WTC11 (cell line): Measurements from ENCODE around the gene CCDC61. TPM values are rescaled to one million over a fixed set of nuclear protein-coding genes. Genes with fewer than 3 reads are reported as not detected.

Experiments
- ATAC-seq: fragments of 200-7000 bp; cut with Tn5 transposase; 2 replicates; pipeline ENCODE4 v1.10.0; 2021; ENCODE audit warnings: mild to moderate bottlenecking, moderate library complexity
- CTCF ChIA-PET: fragments of 300-600 bp; sonication (Branson Sonifier 250); formaldehyde crosslinking; loops from one replicate; lab custom pipeline; 2021; ENCODE audit warnings: antibody characterized with exemption; lab: Charles Lee
- POLR2A ChIA-PET: fragments of 350-600 bp; sonication (Branson Sonifier 250); formaldehyde crosslinking; loops from one replicate; lab custom pipeline; 2021; ENCODE audit warnings: antibody characterized with exemption; lab: Charles Lee
- DNase-seq: peaks from one replicate; pipeline ENCODE4 v3.0.0; 2021; ENCODE audit warnings: low spot score
- H3K27ac Mint-ChIP-seq: 2 replicates; pipeline ENCODE4 v1.8.0; 2021; ENCODE audit warnings: mixed read lengths
- H3K27me3 Mint-ChIP-seq: 2 replicates; pipeline ENCODE4 v1.8.0; 2021; ENCODE audit warnings: low read depth, mild to moderate bottlenecking, moderate library complexity, mixed read lengths
- H3K36me3 Mint-ChIP-seq: 2 replicates; pipeline ENCODE4 v1.8.0; 2021; ENCODE audit warnings: mixed read lengths
- H3K4me1 Mint-ChIP-seq: 2 replicates; pipeline ENCODE4 v1.8.0; 2022; ENCODE audit warnings: mixed read lengths
- H3K4me3 Mint-ChIP-seq: 2 replicates; pipeline ENCODE4 v1.8.0; 2021; ENCODE audit warnings: mild to moderate bottlenecking, moderate library complexity, mixed read lengths
- H3K9me3 Mint-ChIP-seq: 2 replicates; pipeline ENCODE4 v1.8.0; 2021; ENCODE audit warnings: mixed read lengths
- ATF6 ChIP-seq: sonication (generic); formaldehyde crosslinking; IDR thresholded peaks from 2 replicates; pipeline ENCODE4 v1.8.1; 2023; ENCODE audit warnings: mild to moderate bottlenecking, missing genetic modification reagents
- CREB1 ChIP-seq: sonication (generic); formaldehyde crosslinking; IDR thresholded peaks from 2 replicates; pipeline ENCODE4 v1.8.0; 2023; ENCODE audit warnings: mild to moderate bottlenecking, missing genetic modification reagents
- CTCF ChIP-seq: fragments of 200-600 bp; IDR thresholded peaks from 2 replicates; pipeline ENCODE4 v1.8.0; 2022; ENCODE audit warnings: antibody characterized with exemption
- E2F4 ChIP-seq: sonication (generic); formaldehyde crosslinking; IDR thresholded peaks from 2 replicates; pipeline ENCODE4 v1.8.1; 2022; ENCODE audit warnings: low read depth, mild to moderate bottlenecking, moderate library complexity, missing genetic modification reagents, borderline replicate concordance
- ESRRA ChIP-seq: sonication (generic); formaldehyde crosslinking; IDR thresholded peaks from 2 replicates; pipeline ENCODE4 v1.8.1; 2022; ENCODE audit warnings: mild to moderate bottlenecking, missing genetic modification reagents, borderline replicate concordance
- ETV6 ChIP-seq: sonication (generic); formaldehyde crosslinking; IDR thresholded peaks from 2 replicates; pipeline ENCODE4 v1.8.1; 2022; ENCODE audit warnings: mild to moderate bottlenecking, missing genetic modification reagents
- FOXP1 ChIP-seq: sonication (generic); formaldehyde crosslinking; IDR thresholded peaks from 2 replicates; pipeline ENCODE4 v1.8.0; 2022; ENCODE audit warnings: missing genetic modification reagents, mild to moderate bottlenecking, moderate library complexity, borderline replicate concordance
- FOXP4 ChIP-seq: sonication (generic); formaldehyde crosslinking; IDR thresholded peaks from 2 replicates; pipeline ENCODE4 v1.8.0; 2022; ENCODE audit warnings: mild to moderate bottlenecking, missing genetic modification reagents
- JAZF1 ChIP-seq: fragments of 250-450 bp; sonication (Bioruptor Pico); IDR thresholded peaks from 2 replicates; pipeline ENCODE4 v1.9.0; 2021; ENCODE audit warnings: moderate library complexity, mild to moderate bottlenecking, inconsistent platforms
- MXD4 ChIP-seq: fragments of 250-450 bp; sonication (Bioruptor Pico); IDR thresholded peaks from 2 replicates; pipeline ENCODE4 v1.8.0; 2021; ENCODE audit warnings: mild to moderate bottlenecking, moderate library complexity, borderline replicate concordance
- NR2C2 ChIP-seq: sonication (generic); formaldehyde crosslinking; IDR thresholded peaks from 2 replicates; pipeline ENCODE4 v1.8.0; 2022; ENCODE audit warnings: mild to moderate bottlenecking, missing genetic modification reagents
- OVOL2 ChIP-seq: fragments of 250-450 bp; sonication (Bioruptor Pico); IDR thresholded peaks from 2 replicates; pipeline ENCODE4 v1.9.0; 2021; ENCODE audit warnings: mild to moderate bottlenecking, borderline replicate concordance
- TEAD4 ChIP-seq: sonication (generic); formaldehyde crosslinking; IDR thresholded peaks from 2 replicates; pipeline ENCODE4 v1.8.0; 2022; ENCODE audit warnings: mild to moderate bottlenecking, missing genetic modification reagents
- ZNF263 ChIP-seq: sonication (generic); formaldehyde crosslinking; IDR thresholded peaks from 2 replicates; pipeline ENCODE4 v1.8.1; 2022; ENCODE audit warnings: low read depth, mild to moderate bottlenecking, moderate library complexity, missing genetic modification reagents
- ZNF532 ChIP-seq: fragments of 250-450 bp; sonication (Bioruptor Pico); IDR thresholded peaks from 2 replicates; pipeline ENCODE4 v1.9.0; 2021; ENCODE audit warnings: mild to moderate bottlenecking, borderline replicate concordance
- total RNA-seq: library from RNA; stranded (reverse); gene quantifications from 3 replicates; pipeline ENCODE4 v1.2.3, GENCODE V29; 2021

CCDC61 gene
- total RNA-seq, 1 experiment from 2014 or later, result 33.7 TPM

- Mint-ChIP-seq H3K4me1 (peaks cover 7% of the 10 kb centered on the region), H3K27ac (no peak within 1 kb of the TSS), H3K27me3 (peaks cover 71% of the 10 kb centered on the region), H3K9me3 (peaks cover 25% of the 10 kb centered on the region), H3K36me3 (peaks cover 3% of the 10 kb centered on the region; the same call in 1 of the 2 replicates), H3K4me3 (no peak within 1 kb of the TSS)
- POLR2A ChIA-PET, result interaction anchor here (0.6 kb wide), 1 partner anchor 12 kb away, joined by 7 read pairs; no protein-coding TSS in a partner anchor
- DNase-seq, result no peak
- no peak for ATAC-seq
- TF ChIP-seq E2F4 (no peak), ATF6 (CRISPR knock-in tag) (no peak), ESRRA (CRISPR knock-in tag) (no peak), CREB1 (no peak), TEAD4 (CRISPR knock-in tag) (no peak), NR2C2 (CRISPR knock-in tag) (no peak), ETV6 (CRISPR knock-in tag) (no peak), FOXP1 (CRISPR knock-in tag) (no peak), JAZF1 (CRISPR knock-in tag) (no peak), OVOL2 (no peak), FOXP4 (CRISPR knock-in tag) (no peak), ZNF263 (CRISPR knock-in tag) (no peak), ZNF532 (CRISPR knock-in tag) (no peak), MXD4 (no peak), CTCF (no peak)
- CTCF ChIA-PET, result interaction anchor here (1.0 to 4.0 kb wide), 5 partner anchors 9 to 127 kb away, joined by 4 to 24 read pairs (median 4); no protein-coding TSS in a partner anchor
Observed at GRCh38 chr19:46040952-46041500, 45.8 kb downstream of the CCDC61 start, which contains the start of gene IGFL4. Gene IGFL4, minus strand, starts transcription at chr19:46041002. Its CDS starts 40 bp downstream, at chr19:46040962.
